ENCODE measurements around the gene WFIKKN2. TPM values are rescaled to one million over a fixed set of nuclear protein-coding genes. Genes with fewer than 3 reads are reported as not detected.
A peak's percentile ranks its signal among the peaks of the same experiment; 100 is the strongest.

Gene WFIKKN2
- total and polyA plus RNA-seq, 2 of the 13 experiments (the other 11 are each of a cell fraction or from before 2014, with no cell fraction given) = not detected

DNA sequence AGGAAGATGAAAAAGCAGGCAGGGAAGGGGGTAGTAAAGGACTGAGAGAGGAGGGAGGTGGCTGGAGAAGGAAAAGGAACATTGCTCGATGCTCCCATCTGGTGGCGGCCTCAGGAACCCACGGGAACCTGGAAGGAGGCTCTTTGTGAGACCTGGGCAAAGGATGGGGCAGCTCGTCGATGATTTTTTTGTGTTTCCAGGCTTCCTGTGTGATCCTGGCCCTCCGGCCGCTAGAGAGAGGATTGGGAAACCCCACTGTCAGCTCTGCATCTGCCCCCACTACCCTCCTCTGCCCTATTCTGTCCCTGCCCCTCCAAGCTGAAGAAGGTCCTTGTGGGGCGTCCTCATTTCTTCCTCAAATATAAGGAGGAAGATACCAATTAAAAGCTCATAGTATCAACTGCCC is 6.6 kb downstream of the WFIKKN2 start (continued):
- TF ChIP-seq, protein P1, sequence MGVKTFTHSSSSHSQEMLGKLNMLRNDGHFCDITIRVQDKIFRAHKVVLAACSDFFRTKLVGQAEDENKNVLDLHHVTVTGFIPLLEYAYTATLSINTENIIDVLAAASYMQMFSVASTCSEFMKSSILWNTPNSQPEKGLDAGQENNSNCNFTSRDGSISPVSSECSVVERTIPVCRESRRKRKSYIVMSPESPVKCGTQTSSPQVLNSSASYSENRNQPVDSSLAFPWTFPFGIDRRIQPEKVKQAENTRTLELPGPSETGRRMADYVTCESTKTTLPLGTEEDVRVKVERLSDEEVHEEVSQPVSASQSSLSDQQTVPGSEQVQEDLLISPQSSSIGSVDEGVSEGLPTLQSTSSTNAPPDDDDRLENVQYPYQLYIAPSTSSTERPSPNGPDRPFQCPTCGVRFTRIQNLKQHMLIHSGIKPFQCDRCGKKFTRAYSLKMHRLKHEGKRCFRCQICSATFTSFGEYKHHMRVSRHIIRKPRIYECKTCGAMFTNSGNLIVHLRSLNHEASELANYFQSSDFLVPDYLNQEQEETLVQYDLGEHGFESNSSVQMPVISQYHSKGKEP (CRISPR knock-in tag; IDR thresholded peaks at IDR 0.05) = no peak
- TF ChIP-seq CCDC6 (CRISPR knock-in tag; IDR thresholded peaks at IDR 0.05) = 0 out of 2 replicates have a peak, but pooled peaks have one; percentile 16
- TF ChIP-seq HOXA5 (CRISPR knock-in tag; IDR thresholded peaks at IDR 0.05) = no peak
- 0 out of 2 replicates have a peak, but pooled peaks have one; percentile 33 for TF ChIP-seq ELF3 (CRISPR knock-in tag; IDR thresholded peaks at IDR 0.05)
- TF ChIP-seq, protein P2, sequence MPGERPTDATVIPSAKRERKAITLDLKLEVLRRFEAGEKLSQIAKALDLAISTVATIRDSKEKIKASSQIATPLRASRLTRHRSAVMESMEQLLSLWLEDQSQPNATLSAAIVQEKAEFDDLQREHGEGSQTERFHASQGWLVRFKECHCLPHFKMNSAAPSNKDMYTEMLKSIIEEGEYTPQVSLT (CRISPR knock-in tag; IDR thresholded peaks at IDR 0.05; ENCODE audit: borderline replicate concordance, low read depth) = no peak
- TF ChIP-seq FOXK1 (CRISPR knock-in tag; IDR thresholded peaks at IDR 0.05; ENCODE audit: borderline replicate concordance, low read depth) = no peak
- no peak for TF ChIP-seq FOXK2 (IDR thresholded peaks at IDR 0.05)
- no peak for TF ChIP-seq ARNT (IDR thresholded peaks at IDR 0.05)
- no peak for TF ChIP-seq U2AF2 (IDR thresholded peaks at IDR 0.05; ENCODE audit: low read depth, low read length)
- no peak for TF ChIP-seq GATA4 (IDR thresholded peaks at IDR 0.05; ENCODE audit: borderline replicate concordance, low read depth)
- no peak for TF ChIP-seq ZBTB37 (CRISPR knock-in tag; IDR thresholded peaks at IDR 0.05)
- no peak for TF ChIP-seq NAIF1 (CRISPR knock-in tag; IDR thresholded peaks at IDR 0.05; ENCODE audit: borderline replicate concordance)
- no peak for TF ChIP-seq ATF1 (CRISPR knock-in tag; IDR thresholded peaks at IDR 0.05)
- TF ChIP-seq RELA (CRISPR knock-in tag; IDR thresholded peaks at IDR 0.05) = no peak
- TF ChIP-seq ZNF30 (CRISPR knock-in tag; IDR thresholded peaks at IDR 0.05) = no peak
- TF ChIP-seq, protein P3, sequence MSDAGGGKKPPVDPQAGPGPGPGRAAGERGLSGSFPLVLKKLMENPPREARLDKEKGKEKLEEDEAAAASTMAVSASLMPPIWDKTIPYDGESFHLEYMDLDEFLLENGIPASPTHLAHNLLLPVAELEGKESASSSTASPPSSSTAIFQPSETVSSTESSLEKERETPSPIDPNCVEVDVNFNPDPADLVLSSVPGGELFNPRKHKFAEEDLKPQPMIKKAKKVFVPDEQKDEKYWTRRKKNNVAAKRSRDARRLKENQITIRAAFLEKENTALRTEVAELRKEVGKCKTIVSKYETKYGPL (CRISPR knock-in tag; IDR thresholded peaks at IDR 0.05) = no peak
- TF ChIP-seq, protein P4, sequence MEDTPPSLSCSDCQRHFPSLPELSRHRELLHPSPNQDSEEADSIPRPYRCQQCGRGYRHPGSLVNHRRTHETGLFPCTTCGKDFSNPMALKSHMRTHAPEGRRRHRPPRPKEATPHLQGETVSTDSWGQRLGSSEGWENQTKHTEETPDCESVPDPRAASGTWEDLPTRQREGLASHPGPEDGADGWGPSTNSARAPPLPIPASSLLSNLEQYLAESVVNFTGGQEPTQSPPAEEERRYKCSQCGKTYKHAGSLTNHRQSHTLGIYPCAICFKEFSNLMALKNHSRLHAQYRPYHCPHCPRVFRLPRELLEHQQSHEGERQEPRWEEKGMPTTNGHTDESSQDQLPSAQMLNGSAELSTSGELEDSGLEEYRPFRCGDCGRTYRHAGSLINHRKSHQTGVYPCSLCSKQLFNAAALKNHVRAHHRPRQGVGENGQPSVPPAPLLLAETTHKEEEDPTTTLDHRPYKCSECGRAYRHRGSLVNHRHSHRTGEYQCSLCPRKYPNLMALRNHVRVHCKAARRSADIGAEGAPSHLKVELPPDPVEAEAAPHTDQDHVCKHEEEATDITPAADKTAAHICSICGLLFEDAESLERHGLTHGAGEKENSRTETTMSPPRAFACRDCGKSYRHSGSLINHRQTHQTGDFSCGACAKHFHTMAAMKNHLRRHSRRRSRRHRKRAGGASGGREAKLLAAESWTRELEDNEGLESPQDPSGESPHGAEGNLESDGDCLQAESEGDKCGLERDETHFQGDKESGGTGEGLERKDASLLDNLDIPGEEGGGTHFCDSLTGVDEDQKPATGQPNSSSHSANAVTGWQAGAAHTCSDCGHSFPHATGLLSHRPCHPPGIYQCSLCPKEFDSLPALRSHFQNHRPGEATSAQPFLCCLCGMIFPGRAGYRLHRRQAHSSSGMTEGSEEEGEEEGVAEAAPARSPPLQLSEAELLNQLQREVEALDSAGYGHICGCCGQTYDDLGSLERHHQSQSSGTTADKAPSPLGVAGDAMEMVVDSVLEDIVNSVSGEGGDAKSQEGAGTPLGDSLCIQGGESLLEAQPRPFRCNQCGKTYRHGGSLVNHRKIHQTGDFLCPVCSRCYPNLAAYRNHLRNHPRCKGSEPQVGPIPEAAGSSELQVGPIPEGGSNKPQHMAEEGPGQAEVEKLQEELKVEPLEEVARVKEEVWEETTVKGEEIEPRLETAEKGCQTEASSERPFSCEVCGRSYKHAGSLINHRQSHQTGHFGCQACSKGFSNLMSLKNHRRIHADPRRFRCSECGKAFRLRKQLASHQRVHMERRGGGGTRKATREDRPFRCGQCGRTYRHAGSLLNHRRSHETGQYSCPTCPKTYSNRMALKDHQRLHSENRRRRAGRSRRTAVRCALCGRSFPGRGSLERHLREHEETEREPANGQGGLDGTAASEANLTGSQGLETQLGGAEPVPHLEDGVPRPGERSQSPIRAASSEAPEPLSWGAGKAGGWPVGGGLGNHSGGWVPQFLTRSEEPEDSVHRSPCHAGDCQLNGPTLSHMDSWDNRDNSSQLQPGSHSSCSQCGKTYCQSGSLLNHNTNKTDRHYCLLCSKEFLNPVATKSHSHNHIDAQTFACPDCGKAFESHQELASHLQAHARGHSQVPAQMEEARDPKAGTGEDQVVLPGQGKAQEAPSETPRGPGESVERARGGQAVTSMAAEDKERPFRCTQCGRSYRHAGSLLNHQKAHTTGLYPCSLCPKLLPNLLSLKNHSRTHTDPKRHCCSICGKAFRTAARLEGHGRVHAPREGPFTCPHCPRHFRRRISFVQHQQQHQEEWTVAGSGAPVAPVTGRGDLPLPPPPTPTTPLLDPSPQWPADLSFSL (CRISPR knock-in tag; IDR thresholded peaks at IDR 0.05) = no peak
- TF ChIP-seq RCOR2 (CRISPR knock-in tag; IDR thresholded peaks at IDR 0.05) = no peak
- peak; percentile 54; the same call in 1 of the 2 replicates for TF ChIP-seq KDM2A (CRISPR knock-in tag; IDR thresholded peaks at IDR 0.05; ENCODE audit: borderline replicate concordance, low read depth)
- TF ChIP-seq PRPF4 (IDR thresholded peaks at IDR 0.05; ENCODE audit: low read depth, low read length, poor library complexity, severe bottlenecking) = no peak
- no peak for TF ChIP-seq CBX5 (CRISPR knock-in tag; IDR thresholded peaks at IDR 0.05; ENCODE audit: borderline replicate concordance)
- 0 out of 2 replicates have a peak, but pooled peaks have one; percentile 14 for TF ChIP-seq GABPB1 (CRISPR knock-in tag; IDR thresholded peaks at IDR 0.05)
